Right lobe of liver (tissue), 6 donors: ENCODE measurements around the gene THADA. TPM values are rescaled to one million over a fixed set of nuclear protein-coding genes. Genes with fewer than 3 reads are reported as not detected.
A peak's percentile ranks its signal among the peaks of the same experiment; 100 is the strongest.

Source experiments
- ATAC-seq, 4 donors: fragments of 200-7000 bp; cut with Tn5 transposase; one replicate each; pipeline ENCODE4 v1.9.1; 2020; ENCODE audit warnings: mild to moderate bottlenecking in 4 of 4, moderate library complexity in 4 of 4
- DNase-seq, 3 donors: peaks; one replicate each; pipeline ENCODE4 v3.0.0-alpha.2; 2020
- H3K27ac ChIP-seq, 3 donors: fragments of 200-600 bp; one replicate each; pipeline ENCODE4 v1.8.0; 2022
- H3K27me3 ChIP-seq, 2 donors: fragments of 200-600 bp; one replicate each; pipeline ENCODE4 v1.8.0; 2022
- H3K36me3 ChIP-seq, 4 donors: fragments of 200-600 bp; sonication (generic) in 1 of 4; one replicate each; pipeline versions ENCODE4 v1.5.1 to v1.8.0; 2017 to 2022; ENCODE audit warnings: control low read depth in 1 of 4
- H3K4me1 ChIP-seq, 4 donors: fragments of 200-600 bp; sonication (generic) in 1 of 4; one replicate each; pipeline versions ENCODE4 v1.5.1 to v1.8.0; 2017 to 2022; ENCODE audit warnings: control low read depth in 1 of 4
- H3K4me3 ChIP-seq, 3 donors: fragments of 200-600 bp; one replicate each; pipeline ENCODE4 v1.8.0; 2022
- H3K9me3 ChIP-seq, 4 donors: fragments of 200-600 bp; sonication (generic) in 1 of 4; one replicate each; pipeline versions ENCODE4 v1.5.1 to v1.8.0; 2017 to 2022; ENCODE audit warnings: control low read depth in 1 of 4
- CTCF ChIP-seq, 4 donors: fragments of 200-600 bp in 3 of 4; fragments of 450-650 bp in 1 of 4; IDR thresholded peaks; one replicate each; pipeline versions ENCODE4 v1.5.1 to v1.8.0; 2016 to 2022; ENCODE audit warnings: antibody characterized with exemption in 4 of 4, mild to moderate bottlenecking in 2 of 4
- POLR2A ChIP-seq: fragments of 450-650 bp; IDR thresholded peaks from one replicate; pipeline ENCODE4 v1.6.1; 2017; ENCODE audit warnings: antibody characterized with exemption, mild to moderate bottlenecking
- WGBS: methylation state at CpG from one replicate; pipeline ENCODE4 v1.1.6; 2018; ENCODE audit warnings: low coverage, low lambda C conversion rate; ENCODE audit not compliant: insufficient coverage; ENCODE audit errors: missing lambda C conversion rate; 5-methylcytosine and 5-hydroxymethylcytosine counted together
- intact Hi-C, 2 donors: fragments of 100-400 bp; cut with DNase I; formaldehyde crosslinking; loops; one replicate each; pipeline versions ENCODE4 v1.11.2 to v1.14.1; 2022
- total RNA-seq, 6 experiments: library from RNA; depleted of rRNA in 2 of 6; stranded (reverse); fragments of >200 nt in 2 of 6; fragmentation: NEBNext Ultra II Directional in 3 of 6; extraction: Animal tissue kit (Norgen Biotek cat#: 25700) in 3 of 6; gene quantifications; one replicate each; pipeline versions ENCODE4 v1.1.0 to v1.2.4, GENCODE V29; 2016 to 2023
- donor health status: DM: no; HTN: yes; CAD: no.
- donor health status: DM: no; HTN: no; CAD: no.
- donor health status: DM: no; HTN: no; CAD: no.
- donor health status: DM: no; HTN: yes; CAD: no.
- donor health status: DM: no; HTN: yes; CAD: no.

Gene THADA
- total RNA-seq, 6 experiments from 2014 or later: 12.2 to 21.6 (median 14.0) TPM

GRCh38 chr2:43210467-43211303 is 385.2 kb downstream of the THADA start:
- H3K27me3 ChIP-seq: no peaks in the 10 kb centered on the region
- TF ChIP-seq POLR2A: no peak
- TF ChIP-seq CTCF (IDR thresholded peaks at IDR 0.05): no peak
- ATAC-seq (peak; percentile 58 to 90 (median 62)), DNase-seq (peak in 1 of 3 donors; percentile 78)
- intact Hi-C loops: no loop called here
- H3K4me1 ChIP-seq: peaks cover 0 to 5% (median 0%) of the 10 kb centered on the region in 4 donors
- no peak overlapping the region for H3K4me3 ChIP-seq
- WGBS: 34% methylated on average over 5 of the region's 23 CpGs
- H3K9me3 ChIP-seq: no peaks in the 10 kb centered on the region
- H3K36me3 ChIP-seq: no peaks in the 10 kb centered on the region
- H3K27ac ChIP-seq: peak overlapping the region in 1 of 3 donors; percentile 49

GRCh38 chr2:43210125-43210466 is 385.7 kb downstream of the THADA start:
- ATAC-seq (no peak), DNase-seq (no peak)
- Histone ChIP-seq H3K4me3 (no peak overlapping the region), H3K9me3 (no peaks in the 10 kb centered on the region), H3K27ac (peak overlapping the region in 1 of 3 donors; percentile 49), H3K36me3 (no peaks in the 10 kb centered on the region), H3K4me1 (peaks cover 0 to 5% (median 0%) of the 10 kb centered on the region in 4 donors), H3K27me3 (no peaks in the 10 kb centered on the region)
- no CpG with 5 or more reads among the region's 6 CpGs for WGBS
- intact Hi-C loops: no loop called here
- TF ChIP-seq POLR2A (no peak), CTCF (IDR thresholded peaks at IDR 0.05) (no peak)

- Histone ChIP-seq H3K9me3 (no peaks in the 10 kb centered on the region), H3K27me3 (no peaks in the 10 kb centered on the region), H3K36me3 (no peaks in the 10 kb centered on the region), H3K27ac (no peak overlapping the region), H3K4me3 (no peak overlapping the region), H3K4me1 (peaks cover 0 to 5% (median 0%) of the 10 kb centered on the region in 4 donors)
- DNase-seq: no peak
- ATAC-seq: no peak
- WGBS: 80% methylated on average over 1 of the region's 5 CpGs
- intact Hi-C loops: no loop called here
- TF ChIP-seq CTCF (IDR thresholded peaks at IDR 0.05): no peak
- TF ChIP-seq POLR2A: no peak
Observed at GRCh38 chr2:43209204-43209717, 386.6 kb downstream of the THADA start.

GRCh38 chr2:43207553-43208300 is 388.1 kb downstream of the THADA start:
- Histone ChIP-seq H3K36me3 (no peaks in the 10 kb centered on the region), H3K4me3 (no peak overlapping the region), H3K27me3 (no peaks in the 10 kb centered on the region), H3K27ac (no peak overlapping the region), H3K4me1 (peaks cover 0 to 5% (median 0%) of the 10 kb centered on the region in 4 donors), H3K9me3 (no peaks in the 10 kb centered on the region)
- TF ChIP-seq POLR2A: no peak
- no peak for TF ChIP-seq CTCF (IDR thresholded peaks at IDR 0.05)
- peak in 1 of 4 donors; percentile 79 for ATAC-seq
- intact Hi-C loops: no loop called here
- WGBS: 53% methylated on average over 5 of the region's 9 CpGs
- no peak for DNase-seq
